Breast epithelium (tissue), 3 donors: ENCODE measurements around the gene LDHA.

ENCODE experiments used
- CTCF ChIP-seq, 3 donors: fragments of 450-650 bp; IDR thresholded peaks; one replicate each; pipeline ENCODE4 v1.5.1; 2016 to 2017; ENCODE audit warnings: antibody characterized with exemption in 3 of 3, mild to moderate bottlenecking in 3 of 3, moderate library complexity in 3 of 3
- POLR2A ChIP-seq: fragments of 450-650 bp; IDR thresholded peaks from one replicate; pipeline ENCODE4 v1.6.1; 2016; ENCODE audit warnings: antibody characterized with exemption, mild to moderate bottlenecking, moderate library complexity
- POLR2AphosphoS5 ChIP-seq, 3 donors: sonication (generic); formaldehyde crosslinking; IDR thresholded peaks; one replicate each; pipeline ENCODE4 v1.6.1; 2017; ENCODE audit warnings: antibody characterized with exemption in 3 of 3

- peak in 1 of 3 donors; percentile 14 for TF ChIP-seq POLR2AphosphoS5 (IDR thresholded peaks at IDR 0.05)
- TF ChIP-seq CTCF (IDR thresholded peaks at IDR 0.05) = no peak
- TF ChIP-seq POLR2A = no peak
Measured at GRCh38 chr11:18383388-18384156, 10.8 kb upstream of the LDHA start.
